Measurements from ENCODE around the gene MCUR1.
"Not testable (repeated sequence)": the region's sequence is repeated elsewhere in the genome, so short reads cannot be mapped to it uniquely, and the experiment has no call there.

The MCUR1 gene

GRCh38 chr6:13776602-13777001 is 37.8 kb downstream of the MCUR1 start:
- no peak for DNase-seq (ENCODE audit: low spot score)

GRCh38 chr6:13775466-13775865 is 38.9 kb downstream of the MCUR1 start:
- not testable (repeated sequence) for DNase-seq (ENCODE audit: low spot score)

GRCh38 chr6:13772358-13773030 is 41.9 kb downstream of the MCUR1 start:
- not testable (repeated sequence) for DNase-seq (ENCODE audit: low spot score)

- no peak for DNase-seq (ENCODE audit: low spot score)
Observed at GRCh38 chr6:13769655-13770053, 44.7 kb downstream of the MCUR1 start.

GRCh38 chr6:13769034-13769654 is 45.2 kb downstream of the MCUR1 start:
- no peak for DNase-seq (ENCODE audit: low spot score)

- DNase-seq (ENCODE audit: low spot score): no peak
Observed at GRCh38 chr6:13767121-13767808, 47.1 kb downstream of the MCUR1 start.

- no peak for DNase-seq (ENCODE audit: low spot score)
Observed at GRCh38 chr6:13766201-13766634, 48.1 kb downstream of the MCUR1 start.

- DNase-seq (ENCODE audit: low spot score): no peak
Observed at GRCh38 chr6:13765570-13765969, 48.8 kb downstream of the MCUR1 start.

GRCh38 chr6:13764996-13765395 is 49.4 kb downstream of the MCUR1 start:
- no peak for DNase-seq (ENCODE audit: low spot score)

GRCh38 chr6:13763740-13764381 is 50.5 kb downstream of the MCUR1 start:
- DNase-seq (ENCODE audit: low spot score): no peak

GRCh38 chr6:13762611-13763441 is 51.5 kb downstream of the MCUR1 start:
- no peak for DNase-seq (ENCODE audit: low spot score)

GRCh38 chr6:13761361-13762036 is 52.9 kb downstream of the MCUR1 start:
- DNase-seq (ENCODE audit: low spot score): no peak

- DNase-seq (ENCODE audit: low spot score): no peak
Observed at GRCh38 chr6:13760307-13761304, 53.8 kb downstream of the MCUR1 start.

GRCh38 chr6:13759025-13759424 is 55.3 kb downstream of the MCUR1 start:
- no peak for DNase-seq (ENCODE audit: low spot score)

- DNase-seq (ENCODE audit: low spot score): no peak
Observed at GRCh38 chr6:13754644-13755043, 59.7 kb downstream of the MCUR1 start.

- DNase-seq (ENCODE audit: low spot score): no peak
Observed at GRCh38 chr6:13743736-13744127, 70.6 kb downstream of the MCUR1 start.

GRCh38 chr6:13742961-13743735 is 71.2 kb downstream of the MCUR1 start:
- no peak for DNase-seq (ENCODE audit: low spot score)

- no peak for DNase-seq (ENCODE audit: low spot score)
Observed at GRCh38 chr6:13741365-13741764, 73.0 kb downstream of the MCUR1 start.
